Lower leg skin (tissue), 4 donors: ENCODE data around the gene SP3. TPM values are rescaled to one million over a fixed set of nuclear protein-coding genes. Genes with fewer than 3 reads are reported as not detected.

Source experiments
- DNase-seq, 2 donors: peaks; one replicate each; pipeline ENCODE4 v3.0.0-alpha.2; 2019; ENCODE audit warnings: low spot score in 2 of 2
- H3K4me3 ChIP-seq: fragments of 200-600 bp; sonication (generic); 2 replicates; pipeline ENCODE4 v1.5.1; 2017; ENCODE audit warnings: mild to moderate bottlenecking, low read depth; ENCODE audit not compliant: poor library complexity, severe bottlenecking
- CTCF ChIP-seq, 3 donors: fragments of 450-650 bp; IDR thresholded peaks; one replicate each; pipeline ENCODE4 v1.5.1; 2016; ENCODE audit warnings: antibody characterized with exemption in 3 of 3, mild to moderate bottlenecking in 3 of 3, moderate library complexity in 2 of 3
- POLR2A ChIP-seq, 2 donors: fragments of 450-650 bp; IDR thresholded peaks; one replicate each; pipeline ENCODE4 v1.6.1; 2016 to 2017; ENCODE audit warnings: antibody characterized with exemption in 2 of 2, mild to moderate bottlenecking in 1 of 2, moderate library complexity in 1 of 2
- WGBS, 2 donors: methylation state at CpG; one replicate each; pipeline ENCODE4 v1.1.5; 2018; 5-methylcytosine and 5-hydroxymethylcytosine counted together
- intact Hi-C: fragments of 100-400 bp; cut with DNase I; formaldehyde crosslinking; loops from one replicate; pipeline ENCODE4 v1.15.0; 2023; ENCODE audit warnings: low total_unique reads
- total RNA-seq, 4 donors: library from RNA; depleted of rRNA; stranded (reverse); fragments of >200 nt; gene quantifications; one replicate each; pipeline ENCODE4 v1.1.0, GENCODE V29; 2016

SP3 gene
- total RNA-seq, 4 donors from 2014 or later = 99.1 to 209 (median 124) TPM

DNA sequence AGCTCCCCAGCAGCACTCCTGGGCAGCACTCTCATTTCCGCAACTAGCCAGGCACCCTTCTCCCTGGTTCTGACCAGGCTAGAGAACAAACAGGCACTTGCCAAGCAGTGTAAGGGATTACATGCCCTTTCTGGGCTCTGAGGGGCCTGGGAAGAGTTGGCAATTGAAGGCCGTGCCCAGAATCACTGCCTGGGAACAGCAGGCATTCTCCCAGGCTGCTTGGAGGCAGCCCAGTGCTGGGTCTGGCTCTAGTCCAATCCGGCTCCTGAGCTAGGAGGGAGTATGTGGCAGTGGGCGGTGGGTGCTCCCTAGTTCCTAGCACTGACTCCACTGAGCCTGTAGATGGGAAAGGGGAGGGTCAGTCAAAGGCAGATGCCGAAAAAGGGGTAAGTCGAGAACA lies 34.1 kb upstream of the SP3 start:
- H3K4me3 ChIP-seq = no peak overlapping the region
- no peak for DNase-seq
- intact Hi-C loops = no loop called here
- WGBS, 2 donors = 67 to 68% methylated on average over 6 of the region's 6 CpGs
- TF ChIP-seq CTCF (IDR thresholded peaks at IDR 0.05) (no peak), POLR2A (IDR thresholded peaks at IDR 0.05) (no peak)

GRCh38 chr2:173998386-173998785 lies 33.2 kb upstream of the SP3 start:
- WGBS, 2 donors = 63 to 72% methylated on average over 7 of the region's 7 CpGs
- TF ChIP-seq CTCF (IDR thresholded peaks at IDR 0.05) = no peak
- no peak for TF ChIP-seq POLR2A (IDR thresholded peaks at IDR 0.05)
- H3K4me3 ChIP-seq = no peak overlapping the region
- no peak for DNase-seq
- intact Hi-C loops = no loop called here

DNA sequence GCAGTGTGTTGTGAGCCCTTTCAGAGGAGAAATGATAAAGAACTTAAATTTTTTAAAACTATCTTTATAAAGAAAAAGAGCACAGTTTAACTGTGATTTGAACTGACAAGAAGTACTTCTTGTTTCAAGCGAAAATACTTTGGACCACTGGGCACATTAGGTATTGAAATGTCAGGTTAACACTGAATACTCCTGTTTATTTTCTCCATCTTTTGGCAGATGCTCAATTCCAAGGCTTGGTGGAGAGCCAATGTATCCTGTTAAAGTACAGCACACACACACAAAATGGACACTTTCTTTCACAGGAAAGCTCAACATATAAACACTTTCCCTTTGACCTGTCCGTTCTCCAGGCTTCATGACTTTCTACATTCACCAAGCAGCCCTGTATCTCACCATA lies 32.6 kb upstream of the SP3 start:
- DNase-seq = no peak
- no peak for TF ChIP-seq POLR2A (IDR thresholded peaks at IDR 0.05)
- no peak for TF ChIP-seq CTCF (IDR thresholded peaks at IDR 0.05)
- H3K4me3 ChIP-seq = no peak overlapping the region
- WGBS, 2 donors = 75 to 84% methylated on average over 2 of the region's 2 CpGs
- intact Hi-C loops = no loop called here

- peak; percentile 94 to 96 for DNase-seq
- TF ChIP-seq CTCF (IDR thresholded peaks at IDR 0.05) (no peak), POLR2A (IDR thresholded peaks at IDR 0.05) (no peak)
- no peak overlapping the region for H3K4me3 ChIP-seq
- intact Hi-C loops = no loop called here
- WGBS, 2 donors = 16 to 19% methylated on average over 7 of the region's 7 CpGs
Observed at GRCh38 chr2:173997269-173997668, 32.1 kb upstream of the SP3 start.

DNA sequence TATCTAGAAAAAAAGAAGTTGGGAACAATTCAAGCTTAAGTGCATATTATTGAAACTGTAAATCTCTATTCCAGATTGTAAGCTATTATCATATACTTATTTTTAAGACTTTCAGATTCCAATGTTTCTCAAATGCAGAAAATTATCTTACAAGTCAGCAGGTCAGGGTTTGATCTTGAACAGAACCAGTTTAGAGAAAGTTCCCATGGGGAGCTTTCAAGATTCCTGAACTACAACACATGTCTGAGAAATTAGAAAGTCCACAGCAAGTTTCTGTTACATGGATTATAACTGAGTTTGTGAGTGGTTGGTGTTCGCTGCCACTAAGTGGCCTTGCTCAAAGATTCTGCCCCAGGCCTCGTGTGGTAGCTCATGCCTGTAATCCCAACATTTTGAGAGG lies 31.6 kb upstream of the SP3 start:
- WGBS, 2 donors = 85 to 87% methylated on average over 2 of the region's 2 CpGs

More for the DNA sequence above, 31.6 kb upstream of the SP3 start:
- TF ChIP-seq POLR2A (IDR thresholded peaks at IDR 0.05) (no peak), CTCF (IDR thresholded peaks at IDR 0.05) (no peak)
- H3K4me3 ChIP-seq = no peak overlapping the region
- DNase-seq = no peak
- intact Hi-C loops = no loop called here
